Measurements from ENCODE around the gene IL6R. TPM values are rescaled to one million over a fixed set of nuclear protein-coding genes. Genes with fewer than 3 reads are reported as not detected.

Gene IL6R
- total RNA-seq: 2.1 and 3.7 TPM in 2 replicates

GRCh38 chr1:154404984-154405746, at the start of gene IL6R:
Gene IL6R (plus strand): TSS chr1:154405343. CDS start chr1:154405630, 287 bp downstream.

GRCh38 chr1:154502066-154502743, 97.1 kb downstream of the IL6R start, which contains the start of the genes SHE and TDRD10:
Gene SHE (minus strand): TSS chr1:154502412. CDS start chr1:154502026, 386 bp downstream.
Gene TDRD10 (plus strand): TSS chr1:154502219. CDS start chr1:154506904, 4,685 bp downstream.

Other genes starting within 250 kb of the IL6R start
- gene TPM3, start 213.2 kb upstream of the IL6R start, total RNA-seq: 370 and 476 TPM in 2 replicates
- gene CFAP141, start 199.0 kb upstream of the IL6R start, total RNA-seq: not detected in 2 replicates
- gene UBAP2L, start 184.4 kb upstream of the IL6R start, total RNA-seq: 76.9 and 77.8 TPM in 2 replicates
- 143 and 159 TPM in 2 replicates for gene HAX1, start 132.7 kb upstream of the IL6R start, total RNA-seq
- gene AQP10, start 84.2 kb upstream of the IL6R start, total RNA-seq: not detected in 2 replicates
- gene ATP8B2, start 79.8 kb upstream of the IL6R start, total RNA-seq: 77.9 and 84.7 TPM in 2 replicates
- not detected in 2 replicates for gene TDRD10, start 96.9 kb downstream of the IL6R start, total RNA-seq
- not detected in 2 replicates for gene SHE, start 97.1 kb downstream of the IL6R start, total RNA-seq
- 16.6 and 18.2 TPM in 2 replicates for gene UBE2Q1, start 153.3 kb downstream of the IL6R start, total RNA-seq
- under 0.01 TPM in 1 of 2 replicates, not detected in the other for gene CHRNB2, start 162.4 kb downstream of the IL6R start, total RNA-seq
- gene ADAR, start 202.8 kb downstream of the IL6R start, total RNA-seq: 59.3 and 60.4 TPM in 2 replicates